SK-N-SH treated with all-trans-retinoic acid at 6 μM for 48 hours (cell line): ENCODE data around the gene ECD.

Source experiments
- ATAC-seq: fragments of 200-7000 bp; cut with Tn5 transposase; 3 replicates; pipeline ENCODE4 v1.9.1; 2020; ENCODE audit warnings: mild to moderate bottlenecking, moderate library complexity
- ARNTL ChIP-seq: fragments of 450-650 bp; formaldehyde crosslinking; IDR thresholded peaks from 2 replicates; pipeline ENCODE4 v1.5.0; 2020; ENCODE audit warnings: low read depth, mild to moderate bottlenecking, moderate library complexity, borderline replicate concordance
- BACH2 ChIP-seq: fragments of 250-450 bp; sonication (Bioruptor Pico); IDR thresholded peaks from 2 replicates; pipeline ENCODE4 v1.9.0; 2021; ENCODE audit warnings: mild to moderate bottlenecking, borderline replicate concordance
- CREB5 ChIP-seq: fragments of 250-450 bp; sonication (Bioruptor Pico); IDR thresholded peaks from 2 replicates; pipeline ENCODE4 v1.5.1; 2020; ENCODE audit warnings: low read depth, mild to moderate bottlenecking, moderate library complexity
- CSDC2 ChIP-seq: fragments of 250-450 bp; sonication (Bioruptor Pico); IDR thresholded peaks from 2 replicates; pipeline ENCODE4 v1.5.0; 2020; ENCODE audit warnings: mild to moderate bottlenecking, moderate library complexity
- CSRNP3 ChIP-seq: fragments of 250-450 bp; sonication (Bioruptor Pico); IDR thresholded peaks from 2 replicates; pipeline ENCODE4 v1.5.1; 2021; ENCODE audit warnings: mild to moderate bottlenecking, moderate library complexity
- ESRRG ChIP-seq: fragments of 250-450 bp; sonication (Bioruptor Pico); IDR thresholded peaks from 2 replicates; pipeline ENCODE4 v1.6.1; 2021; ENCODE audit warnings: mild to moderate bottlenecking
- GLIS3 ChIP-seq: fragments of 250-450 bp; sonication (Bioruptor Pico); IDR thresholded peaks from 2 replicates; pipeline ENCODE4 v1.5.0; 2020; ENCODE audit warnings: mild to moderate bottlenecking, moderate library complexity
- ISL1 ChIP-seq: fragments of 250-450 bp; sonication (Bioruptor Pico); IDR thresholded peaks from 2 replicates; pipeline ENCODE4 v2.1.2; 2022; ENCODE audit warnings: mild to moderate bottlenecking, moderate library complexity
- OSR1 ChIP-seq: fragments of 250-450 bp; sonication (Bioruptor Pico); IDR thresholded peaks from 2 replicates; pipeline ENCODE4 v1.8.0; 2022; ENCODE audit warnings: moderate library complexity, mild to moderate bottlenecking, inconsistent platforms
- PATZ1 ChIP-seq: fragments of 250-450 bp; sonication (Bioruptor Pico); IDR thresholded peaks from 2 replicates; pipeline ENCODE4 v1.8.0; 2020; ENCODE audit warnings: mild to moderate bottlenecking, moderate library complexity, borderline replicate concordance
- POU6F1 ChIP-seq: fragments of 250-450 bp; sonication (Bioruptor Pico); IDR thresholded peaks from 2 replicates; pipeline ENCODE4 v1.8.0; 2021; ENCODE audit warnings: low read depth, mild to moderate bottlenecking, moderate library complexity, borderline replicate concordance
- PPARA ChIP-seq: fragments of 250-450 bp; sonication (Bioruptor Pico); IDR thresholded peaks from 2 replicates; pipeline ENCODE4 v1.5.0; 2020; ENCODE audit warnings: mild to moderate bottlenecking, borderline replicate concordance
- RARB ChIP-seq: fragments of 250-450 bp; sonication (Bioruptor Pico); IDR thresholded peaks from 2 replicates; pipeline ENCODE4 v1.8.0; 2021; ENCODE audit warnings: mild to moderate bottlenecking, moderate library complexity
- SNAI2 ChIP-seq: fragments of 250-450 bp; sonication (Bioruptor Pico); IDR thresholded peaks from 2 replicates; pipeline ENCODE4 v1.5.0; 2020; ENCODE audit warnings: mild to moderate bottlenecking, moderate library complexity
- TCF4 ChIP-seq: fragments of 250-450 bp; sonication (Bioruptor Pico); IDR thresholded peaks from 2 replicates; pipeline ENCODE4 v1.8.0; 2021; ENCODE audit warnings: mild to moderate bottlenecking, moderate library complexity, borderline replicate concordance
- TOX ChIP-seq: fragments of 250-450 bp; sonication (Bioruptor Pico); IDR thresholded peaks from 2 replicates; pipeline ENCODE4 v1.8.0; 2021; ENCODE audit warnings: mild to moderate bottlenecking, moderate library complexity, borderline replicate concordance
- TSHZ2 ChIP-seq: fragments of 250-450 bp; sonication (Bioruptor Pico); IDR thresholded peaks from 2 replicates; pipeline ENCODE4 v1.5.0; 2020; ENCODE audit warnings: mild to moderate bottlenecking, moderate library complexity
- ZC3H10 ChIP-seq: fragments of 250-450 bp; sonication (Bioruptor Pico); IDR thresholded peaks from 2 replicates; pipeline ENCODE4 v1.5.1; 2021; ENCODE audit warnings: mild to moderate bottlenecking, moderate library complexity
- ZFP3 ChIP-seq: fragments of 250-450 bp; sonication (Bioruptor Pico); IDR thresholded peaks from 2 replicates; pipeline ENCODE4 v1.5.0; 2020; ENCODE audit warnings: mild to moderate bottlenecking, moderate library complexity
- ZFP30 ChIP-seq: fragments of 450-650 bp; formaldehyde crosslinking; IDR thresholded peaks from 2 replicates; pipeline ENCODE4 v1.5.0; 2022; ENCODE audit warnings: mild to moderate bottlenecking, moderate library complexity
- ZNF565 ChIP-seq: fragments of 450-650 bp; formaldehyde crosslinking; conservative IDR thresholded peaks from 2 replicates; pipeline ENCODE4 v1.5.0; 2020; ENCODE audit warnings: low read depth, mild to moderate bottlenecking, moderate library complexity
- ZNF70 ChIP-seq: fragments of 450-650 bp; formaldehyde crosslinking; IDR thresholded peaks from 2 replicates; pipeline ENCODE4 v1.5.0; 2020; ENCODE audit warnings: mild to moderate bottlenecking, moderate library complexity
- ZNF8 ChIP-seq: fragments of 450-650 bp; formaldehyde crosslinking; IDR thresholded peaks from 2 replicates; pipeline ENCODE4 v1.5.0; 2020; ENCODE audit warnings: mild to moderate bottlenecking, moderate library complexity

Gene ECD

GRCh38 chr10:73096449-73097304 is 71.1 kb downstream of the ECD start, which contains the start of gene P4HA1:
Gene P4HA1 (minus strand): TSS chr10:73096866. CDS start chr10:73074883, 21,983 bp downstream.
- peak; percentile 93 for ATAC-seq
- TF ChIP-seq PATZ1 (CRISPR knock-in tag) (no peak), TOX (no peak), CSDC2 (no peak), OSR1 (CRISPR knock-in tag) (no peak), TCF4 (no peak), ESRRG (CRISPR knock-in tag) (no peak), ZNF70 (CRISPR knock-in tag) (peak; percentile 83), ISL1 (CRISPR knock-in tag) (no peak), CSRNP3 (CRISPR knock-in tag) (peak; percentile 36; the same call in 1 of the 2 replicates), BACH2 (CRISPR knock-in tag) (no peak), ZNF565 (no peak), ZNF8 (no peak), GLIS3 (CRISPR knock-in tag) (peak; percentile 88), SNAI2 (CRISPR knock-in tag) (no peak), CREB5 (no peak), ZFP3 (0 out of 2 replicates have a peak, but pooled peaks have one; percentile 25), TSHZ2 (CRISPR knock-in tag) (peak; percentile 90; the same call in 1 of the 2 replicates), ARNTL (no peak), PPARA (no peak), RARB (CRISPR knock-in tag) (no peak), ZC3H10 (CRISPR knock-in tag) (no peak), POU6F1 (CRISPR knock-in tag) (peak; percentile 55; the same call in 1 of the 2 replicates), ZFP30 (CRISPR knock-in tag) (no peak)

GRCh38 chr10:73096041-73096448 is 71.8 kb downstream of the ECD start:
- peak; percentile 70 for ATAC-seq
- TF ChIP-seq PATZ1 (CRISPR knock-in tag) (no peak), ZNF8 (no peak), ZNF70 (CRISPR knock-in tag) (no peak), ZC3H10 (CRISPR knock-in tag) (no peak), TOX (no peak), BACH2 (CRISPR knock-in tag) (no peak), SNAI2 (CRISPR knock-in tag) (no peak), CREB5 (no peak), POU6F1 (CRISPR knock-in tag) (no peak), ARNTL (no peak), ISL1 (CRISPR knock-in tag) (no peak), ESRRG (CRISPR knock-in tag) (no peak), ZFP30 (CRISPR knock-in tag) (no peak)
